Astrocyte of the cerebellum (primary cell): Measurements from ENCODE around the gene CEP135.

Experiments used
- DNase-seq: peaks from one replicate; pipeline ENCODE4 v3.0.0-alpha.2; 2011; ENCODE audit warnings: low read depth
- H3K4me3 ChIP-seq: 2 replicates; pipeline ENCODE4 v1.5.1; 2011; ENCODE audit warnings: mild to moderate bottlenecking, low read depth, low read length, moderate library complexity
- CTCF ChIP-seq: IDR thresholded peaks from 2 replicates; pipeline ENCODE4 v1.5.1; 2012; ENCODE audit warnings: low read length, low read depth, moderate library complexity, mild to moderate bottlenecking; ENCODE audit errors: missing control alignments
- in situ Hi-C: cut with HindIII; loops from 2 replicates; pipeline ENCODE4 v1.10.0; 2017; ENCODE audit warnings: low sequenced_read_pairs

Gene CEP135

DNA sequence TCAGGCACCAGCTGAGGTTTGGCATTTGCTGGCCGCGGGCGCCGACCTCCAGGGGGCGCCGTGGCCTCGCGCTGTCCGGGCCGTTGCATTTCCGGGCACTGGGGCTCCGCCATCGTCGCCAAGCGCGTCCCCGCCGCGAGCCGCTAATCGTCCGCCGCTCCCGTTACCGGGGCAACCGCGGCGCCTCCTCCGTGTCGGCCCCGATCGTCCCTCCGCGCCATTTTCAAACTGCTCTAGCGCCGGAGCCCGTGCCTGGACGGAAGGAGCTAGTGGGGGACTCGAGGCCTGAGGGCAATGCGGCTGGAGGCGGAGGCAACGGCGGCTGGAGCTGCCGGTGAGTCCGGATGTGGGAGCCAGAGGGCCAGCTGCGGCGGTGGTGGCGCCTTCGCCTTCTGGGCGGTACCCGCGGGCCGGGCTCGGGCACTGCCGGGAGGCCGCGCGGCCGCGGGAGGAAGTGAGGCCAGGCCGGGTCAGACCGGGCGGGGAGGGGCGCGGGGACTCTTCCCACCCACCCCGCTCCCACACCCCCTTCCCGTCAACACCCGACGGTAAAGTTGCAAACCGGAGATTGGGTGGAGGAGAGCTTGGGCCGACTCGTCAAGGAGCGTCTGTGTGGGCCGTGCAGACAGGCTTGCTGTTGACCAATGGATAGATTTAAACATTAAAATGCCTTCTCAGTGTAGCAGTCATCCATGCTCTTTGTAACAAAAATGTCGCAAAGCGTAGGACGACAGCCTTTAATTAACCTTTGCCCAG is at the start of gene CEP135:
Gene CEP135 (plus strand): TSS at position 220 of the 756 bp plus-strand sequence. CDS start 3,186 bp downstream, outside the sequence.
- H3K4me3 ChIP-seq = peak within 1 kb of the TSS; percentile 68
- peak; percentile 83 for TF ChIP-seq CTCF
- peak; percentile 84 for DNase-seq
- in situ Hi-C loops = no loop called here

- in situ Hi-C loops = no loop called here
- H3K4me3 ChIP-seq = no peak overlapping the region
- DNase-seq = no peak
- TF ChIP-seq CTCF = no peak
Observed at GRCh38 chr4:55902677-55903076, 46.1 kb upstream of the CEP135 start.

- in situ Hi-C loops = no loop called here
- H3K4me3 ChIP-seq = no peak overlapping the region
- no peak for TF ChIP-seq CTCF
- no peak for DNase-seq
Observed at GRCh38 chr4:55903577-55903976, 45.2 kb upstream of the CEP135 start.

- no peak for TF ChIP-seq CTCF
- in situ Hi-C loops = no loop called here
- no peak overlapping the region for H3K4me3 ChIP-seq
- DNase-seq = no peak
Observed at GRCh38 chr4:55904576-55904975, 44.2 kb upstream of the CEP135 start.

DNA sequence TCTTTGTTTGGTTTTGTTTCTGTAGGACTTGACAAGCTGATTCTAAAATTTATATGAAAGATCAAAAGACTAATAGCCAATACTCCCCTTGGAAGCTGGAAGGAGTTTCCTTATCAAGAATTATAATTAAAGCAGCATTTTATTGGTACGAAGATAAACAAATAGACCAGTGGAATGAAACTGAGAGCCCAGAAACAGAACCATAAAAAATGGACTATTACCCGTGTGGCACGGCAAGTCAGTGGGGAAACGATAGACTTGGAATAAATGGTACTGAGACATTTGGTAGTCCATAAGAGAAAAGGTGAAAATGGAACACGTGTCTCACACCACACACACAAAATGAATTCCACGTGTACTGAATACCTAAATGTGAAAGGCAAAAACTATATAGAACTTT is 42.4 kb upstream of the CEP135 start:
- TF ChIP-seq CTCF = no peak
- in situ Hi-C loops = no loop called here
- no peak overlapping the region for H3K4me3 ChIP-seq
- DNase-seq = no peak

- no peak overlapping the region for H3K4me3 ChIP-seq
- in situ Hi-C loops = no loop called here
- TF ChIP-seq CTCF = no peak
- DNase-seq = no peak
Observed at GRCh38 chr4:55906989-55907388, 41.8 kb upstream of the CEP135 start.
